Stimulated activated naive CD8-positive, alpha-beta T cell treated with anti-CD3 and anti-CD28 coated beads, Interleukin-15, Interleukin-2, amounts not matched to agents 100 U/mL and 50 U/mL, for 24 hours (primary cell): ENCODE results near the gene SAMD11.

Source experiments
- ATAC-seq: fragments of 150-1000 bp; cut with Tn5 transposase; one replicate; pipeline ENCODE4 v1.10.0; 2021
- DNase-seq: peaks from one replicate; pipeline ENCODE4 v3.0.0; 2021

SAMD11 gene

GRCh38 chr1:917466-918091 is 6.1 kb upstream of the SAMD11 start:
- ATAC-seq, result no peak
- no peak for DNase-seq

DNA sequence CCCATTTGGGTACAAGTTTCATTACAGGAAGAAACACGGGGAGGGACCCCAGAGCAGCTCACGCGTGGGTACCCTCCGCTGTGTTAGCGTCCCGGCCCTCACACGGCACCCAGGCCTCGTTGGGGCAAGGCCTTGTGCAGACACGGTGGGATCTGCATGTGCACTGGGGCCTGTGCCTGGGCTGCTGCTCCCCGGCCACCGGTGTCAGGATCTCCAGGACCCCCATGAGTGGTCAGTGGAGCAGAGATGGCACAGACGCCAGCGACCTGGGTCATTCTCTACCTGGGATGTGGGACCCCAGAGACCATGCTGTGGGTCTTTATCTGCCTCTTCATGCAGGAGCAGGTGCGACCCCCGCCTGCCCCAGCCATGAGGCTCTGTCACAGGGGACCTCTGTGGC is 5.4 kb upstream of the SAMD11 start:
- no peak for DNase-seq
- ATAC-seq, result no peak

DNA sequence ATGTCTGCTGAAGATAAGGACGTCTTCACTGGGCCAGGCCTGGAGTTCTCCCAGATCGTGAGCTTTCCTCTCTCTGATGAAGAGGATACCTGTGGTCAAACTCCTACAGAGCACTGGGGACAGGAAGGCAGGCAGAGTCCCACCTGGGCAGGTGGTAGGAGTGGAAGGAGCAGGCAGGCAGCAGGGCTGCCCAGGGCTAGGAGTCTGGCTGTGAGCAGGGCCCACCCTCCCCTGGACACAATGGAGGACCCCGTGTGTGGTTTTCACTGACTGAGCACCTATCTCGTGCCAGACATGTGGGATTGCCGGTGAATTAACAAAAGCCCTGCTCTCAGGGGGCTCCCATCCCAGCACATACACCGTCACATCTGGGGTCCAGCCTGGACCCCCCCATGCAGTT is 4.9 kb upstream of the SAMD11 start:
- DNase-seq (no peak), ATAC-seq (no peak)

DNA sequence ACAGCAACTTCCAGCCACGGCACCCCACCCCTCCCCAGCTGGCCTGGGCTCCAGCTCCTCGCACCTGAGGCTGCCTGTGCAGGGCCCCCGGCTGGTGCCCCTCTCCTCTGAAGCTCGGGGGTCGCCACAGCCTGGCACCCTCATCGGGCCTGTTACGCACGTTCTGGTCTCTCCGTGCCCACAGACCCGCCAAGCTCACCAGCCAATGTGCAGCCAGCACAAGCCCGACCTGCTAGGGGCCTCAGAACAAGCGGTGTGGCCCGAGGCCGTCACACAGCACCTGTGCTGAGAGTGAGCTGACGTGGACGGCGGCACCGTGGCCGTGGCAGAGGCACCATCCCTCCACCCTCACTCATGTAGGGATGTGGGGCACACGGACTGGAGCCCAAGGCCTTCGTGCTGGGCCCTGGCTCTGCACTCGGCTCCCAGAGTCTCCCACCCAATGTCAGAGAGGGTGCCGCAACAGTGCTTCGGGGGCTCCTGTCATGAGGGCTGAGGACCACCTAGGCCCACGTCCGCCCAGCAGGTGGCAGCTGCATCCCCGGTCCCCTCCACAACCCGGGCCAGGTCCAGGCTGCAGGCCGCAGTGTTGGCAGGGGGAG is 4.4 kb upstream of the SAMD11 start:
- DNase-seq, result no peak
- no peak for ATAC-seq

- ATAC-seq (no peak), DNase-seq (no peak)
Measured at GRCh38 chr1:920010-920409, 3.7 kb upstream of the SAMD11 start.

DNA sequence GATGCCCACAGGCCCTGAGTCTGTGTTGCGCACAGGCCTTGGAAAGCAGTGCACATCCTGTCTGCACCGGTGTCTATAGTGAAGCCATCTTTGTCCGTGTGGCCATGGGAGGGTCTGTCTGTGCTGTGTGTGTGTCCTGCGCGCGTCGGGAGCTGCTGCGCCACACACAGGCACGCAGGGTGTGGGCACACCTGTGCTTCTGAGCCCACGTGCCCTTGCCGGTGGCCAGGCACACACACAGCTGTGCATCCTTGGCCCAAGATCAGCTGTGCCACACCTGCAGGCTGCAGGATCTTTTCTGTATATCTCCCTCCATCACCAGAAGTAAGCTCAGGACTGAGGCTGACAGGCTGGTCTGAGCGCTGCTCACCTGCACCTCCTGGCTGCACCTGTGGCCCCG is 3.2 kb upstream of the SAMD11 start:
- DNase-seq (no peak), ATAC-seq (no peak)

DNA sequence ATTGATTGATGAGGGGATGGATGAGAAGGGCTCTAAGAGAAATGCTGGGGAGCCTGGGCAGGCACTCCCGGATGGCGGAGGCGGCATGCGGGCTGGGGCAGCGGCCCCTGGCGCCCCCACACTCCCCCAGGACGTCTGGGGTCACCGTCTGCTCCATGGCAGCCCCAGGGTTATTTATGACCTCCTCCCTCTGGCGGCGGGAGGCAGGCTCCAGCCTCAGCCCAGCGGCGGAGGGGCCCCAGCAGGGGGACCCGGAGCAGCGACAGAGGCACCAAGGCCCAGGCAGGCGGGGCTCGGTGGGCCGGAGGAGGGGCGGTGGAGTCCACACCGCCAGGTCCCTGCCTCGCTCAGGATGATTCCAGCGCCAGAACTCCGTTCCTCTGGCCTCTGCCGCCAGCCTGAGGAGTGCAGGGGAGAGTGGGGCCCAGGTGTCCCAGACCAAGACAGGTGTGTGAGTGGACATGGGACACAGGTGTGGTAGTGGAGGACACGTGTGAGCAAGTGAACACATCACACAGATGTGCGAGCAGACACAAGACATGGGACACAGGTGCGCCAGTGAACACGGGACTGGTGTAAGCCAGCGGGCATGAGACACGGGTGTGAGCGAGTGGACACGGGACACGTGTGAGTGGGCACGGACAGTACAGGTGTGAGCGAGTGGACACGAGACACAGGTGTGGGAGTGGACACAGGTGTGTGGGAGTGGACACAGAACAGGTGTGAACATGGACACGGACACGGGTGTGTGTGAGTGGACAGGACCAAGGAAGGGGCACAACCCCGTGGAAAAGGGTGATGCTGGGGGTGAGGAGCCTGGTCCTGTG is 2.5 kb upstream of the SAMD11 start:
- DNase-seq, result peak; percentile 48
- ATAC-seq, result no peak

- DNase-seq, result no peak
- no peak for ATAC-seq
Measured at GRCh38 chr1:923991-924655, 400 bp downstream of the SAMD11 start.

DNA sequence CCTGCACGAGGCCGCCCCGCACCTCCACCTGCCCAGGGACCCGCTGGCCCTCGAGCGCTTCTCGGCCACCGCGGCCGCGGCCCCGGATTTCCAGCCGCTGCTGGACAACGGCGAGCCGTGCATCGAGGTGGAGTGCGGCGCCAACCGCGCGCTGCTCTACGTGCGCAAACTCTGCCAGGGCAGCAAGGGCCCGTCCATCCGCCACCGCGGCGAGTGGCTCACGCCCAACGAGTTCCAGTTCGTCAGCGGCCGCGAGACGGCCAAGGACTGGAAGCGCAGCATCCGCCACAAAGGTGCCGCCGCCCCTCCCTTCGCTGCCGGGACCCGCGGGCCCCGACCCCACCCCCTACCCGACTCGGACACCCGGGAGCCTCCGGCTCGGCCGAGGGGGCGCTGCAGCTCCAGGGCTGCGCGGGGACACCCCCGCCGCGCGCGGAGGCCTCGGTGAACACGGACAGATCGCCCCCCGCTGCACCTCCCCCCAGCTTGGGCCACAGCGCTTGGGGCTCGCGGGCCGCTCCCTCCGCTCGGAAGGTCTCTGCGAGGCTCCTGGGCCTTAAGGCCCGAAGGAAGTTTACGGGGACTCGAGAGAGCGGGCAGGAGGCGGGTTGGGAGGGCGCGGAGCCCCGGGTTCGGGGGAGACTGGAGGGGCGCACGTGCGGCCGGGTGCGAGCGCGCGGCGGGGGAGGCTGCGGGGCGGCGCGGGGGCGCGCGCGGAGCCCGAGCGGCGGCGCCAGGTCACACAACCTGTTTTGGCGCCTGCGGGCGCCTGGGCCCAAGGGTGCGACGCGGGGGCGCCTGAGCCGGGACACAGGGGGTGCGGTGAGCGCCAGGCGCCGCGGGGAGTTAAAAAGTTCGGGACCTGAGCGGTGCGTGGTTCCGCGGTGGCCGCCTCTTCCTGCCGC is 1.2 kb downstream of the SAMD11 start:
- DNase-seq (no peak), ATAC-seq (no peak)

DNA sequence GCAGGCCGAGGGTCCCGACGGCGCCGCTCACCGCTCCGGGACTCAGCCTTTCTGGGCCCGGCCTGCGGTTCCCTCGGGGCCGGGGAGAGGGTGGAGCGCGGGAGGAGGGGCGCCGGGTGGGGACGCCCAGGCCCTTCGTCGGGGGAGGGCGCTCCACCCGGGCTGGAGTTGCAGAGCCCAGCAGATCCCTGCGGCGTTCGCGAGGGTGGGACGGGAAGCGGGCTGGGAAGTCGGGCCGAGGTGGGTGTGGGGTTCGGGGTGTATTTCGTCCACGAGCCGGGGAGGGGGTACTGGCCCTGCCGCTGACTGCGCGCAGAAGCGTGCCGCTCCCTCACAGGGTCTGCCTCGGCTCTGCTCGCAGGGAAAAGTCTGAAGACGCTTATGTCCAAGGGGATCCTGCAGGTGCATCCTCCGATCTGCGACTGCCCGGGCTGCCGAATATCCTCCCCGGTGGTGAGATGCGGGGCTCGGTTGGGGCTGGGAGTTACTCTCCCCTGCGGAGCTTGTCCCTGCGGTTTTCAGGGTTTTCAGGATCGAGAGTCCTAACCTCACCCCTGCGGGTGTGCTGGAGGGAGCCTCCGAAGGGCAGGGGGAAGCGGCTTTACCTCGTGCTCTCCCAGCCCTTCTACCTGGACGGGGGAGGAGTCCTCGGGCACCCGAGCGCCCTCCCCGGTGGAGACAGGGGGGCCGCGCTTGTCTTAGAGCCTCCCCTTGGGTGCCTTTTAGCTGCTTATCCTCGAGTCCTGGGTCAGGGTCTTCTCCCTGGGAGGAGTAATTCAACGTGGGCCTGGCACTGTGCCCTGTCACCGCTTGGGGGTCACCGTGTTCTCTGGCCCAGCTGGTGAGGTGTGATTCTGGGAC is 2.1 kb downstream of the SAMD11 start:
- no peak for ATAC-seq
- DNase-seq, result no peak

GRCh38 chr1:927234-927633 is 3.5 kb downstream of the SAMD11 start:
- ATAC-seq, result no peak
- no peak for DNase-seq

GRCh38 chr1:927748-928147 is 4.0 kb downstream of the SAMD11 start:
- no peak for ATAC-seq
- DNase-seq, result no peak

DNA sequence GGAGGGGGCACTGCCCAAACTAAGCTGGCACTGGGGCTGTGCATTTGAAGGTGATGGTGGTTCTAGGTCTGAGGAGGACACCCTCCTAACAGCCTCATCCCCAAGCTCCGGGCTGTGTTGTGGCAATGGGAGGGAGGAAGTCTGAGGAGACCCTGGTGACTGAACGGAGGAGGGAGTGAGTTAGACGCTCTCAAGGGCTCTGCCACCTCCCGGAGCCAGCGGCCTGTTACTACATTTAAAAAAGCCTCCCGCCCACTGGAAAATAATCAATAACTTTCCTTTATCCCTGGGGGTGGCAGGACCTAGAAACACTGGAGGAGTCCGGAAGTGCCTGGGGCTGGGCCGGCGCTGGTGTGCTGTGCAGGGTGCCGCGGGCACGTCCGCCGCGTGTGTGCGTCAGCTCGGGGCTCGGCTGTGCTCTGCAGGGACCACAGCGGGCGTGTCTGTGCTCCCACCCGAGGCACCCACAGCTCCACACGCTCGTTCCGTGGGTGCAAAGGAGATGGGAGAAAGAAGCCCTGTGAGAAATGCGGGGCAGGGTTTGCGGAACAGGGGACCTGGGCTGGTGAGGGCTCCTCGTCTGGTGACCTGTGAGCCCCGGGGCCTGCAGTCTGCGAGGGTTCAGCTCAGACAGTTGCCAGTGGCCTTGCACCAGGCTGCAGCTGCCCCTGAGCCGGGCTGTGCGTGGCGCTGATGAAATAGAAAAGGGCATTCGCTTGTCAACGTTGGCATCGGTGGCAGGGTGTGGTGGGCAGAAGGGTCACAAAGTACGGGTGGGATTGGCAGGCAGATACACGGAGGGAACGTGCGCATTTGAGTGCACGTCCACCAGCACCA is 5.3 kb downstream of the SAMD11 start:
- ATAC-seq, result no peak
- no peak for DNase-seq

- DNase-seq, result no peak
- no peak for ATAC-seq
Measured at GRCh38 chr1:929712-930632, 6.2 kb downstream of the SAMD11 start.

DNA sequence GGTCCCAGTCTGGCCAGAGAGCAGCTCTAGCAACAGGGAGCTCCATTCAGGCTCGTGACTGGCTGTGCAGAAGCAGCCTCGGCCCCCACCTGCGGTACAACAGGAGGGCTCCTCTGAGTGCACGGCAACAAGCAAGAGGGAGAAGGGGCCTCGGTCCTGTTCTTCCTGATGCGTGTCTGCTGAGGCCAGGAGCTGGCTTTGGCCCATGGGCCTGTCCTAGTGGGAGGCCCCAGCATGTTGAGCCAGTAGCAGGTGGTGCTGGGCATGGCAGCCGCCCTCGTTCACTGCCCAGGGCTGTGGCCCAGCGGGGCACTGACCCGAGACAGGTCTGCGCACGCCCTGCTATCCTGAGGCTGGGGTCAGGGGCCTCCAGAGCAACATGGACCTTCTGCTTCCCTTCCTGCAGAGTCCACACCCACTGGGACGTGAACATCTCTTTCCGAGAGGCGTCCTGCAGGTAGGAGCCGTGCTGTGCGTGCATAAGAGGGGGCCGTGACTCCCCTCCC is 7.0 kb downstream of the SAMD11 start:
- ATAC-seq (no peak), DNase-seq (no peak)

- ATAC-seq, result no peak
- no peak for DNase-seq
Measured at GRCh38 chr1:931380-932172, 7.9 kb downstream of the SAMD11 start.

DNA sequence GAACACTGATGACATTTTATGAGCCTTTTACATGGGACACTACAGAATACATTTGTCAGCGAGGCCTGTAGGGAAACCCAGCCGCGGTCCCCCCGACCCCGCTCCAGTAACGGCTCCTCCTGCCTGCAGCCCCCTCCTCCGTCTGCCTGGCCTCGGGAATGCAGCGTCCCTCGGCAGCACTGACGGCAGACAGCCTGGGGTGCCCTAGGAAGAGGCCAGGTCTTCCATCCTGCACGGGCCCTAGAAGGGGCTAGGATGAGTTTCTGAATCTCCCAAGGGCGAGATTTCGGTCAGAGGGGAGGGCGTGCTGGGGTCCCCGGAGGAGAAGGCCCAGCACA is 8.4 kb downstream of the SAMD11 start:
- no peak for ATAC-seq
- no peak for DNase-seq
